HEK293 (cell line): Measurements from ENCODE around the gene ZNF438.

Experiments used
- CTCF ChIA-PET: fragments of 350-600 bp; formaldehyde crosslinking; extraction: SDS; loops from one replicate; lab custom pipeline; 2021; ENCODE audit warnings: antibody characterized with exemption; lab: Yijun Ruan, JAX
- POLR2A ChIA-PET: fragments of 300-600 bp; formaldehyde crosslinking; extraction: SDS; loops from one replicate; lab custom pipeline; 2020; ENCODE audit warnings: antibody characterized with exemption, inconsistent platforms; lab: Yijun Ruan, JAX
- H3K27ac ChIP-seq: fragments of 200-500 bp; sonication (Bioruptor generic); 2 replicates; pipeline ENCODE4 v1.5.1; 2014; ENCODE audit warnings: low read depth, low read length, control low read depth, inconsistent platforms; ENCODE audit errors: extremely low read depth
- H3K36me3 ChIP-seq, 2 experiments: fragments of 200-500 bp in 1 of 2; sonication (Bioruptor generic) in 1 of 2; 1 replicate in 1 of 2; 2 replicates in 1 of 2; pipeline ENCODE4 v1.5.1; 2014 to 2017; ENCODE audit warnings: inconsistent platforms in 2 of 2, low read length in 2 of 2; ENCODE audit not compliant: control insufficient read depth in 2 of 2, insufficient read depth in 1 of 2
- H3K4me1 ChIP-seq: fragments of 200-500 bp; sonication (Bioruptor generic); 2 replicates; pipeline ENCODE4 v1.5.1; 2014; ENCODE audit warnings: mild to moderate bottlenecking, low read length, inconsistent platforms; ENCODE audit not compliant: control insufficient read depth, insufficient read depth
- H3K4me3 ChIP-seq: 2 replicates; pipeline ENCODE4 v1.5.1; 2011; ENCODE audit warnings: low read depth, mild to moderate bottlenecking, control low read depth, low read length, moderate library complexity
- H3K9me3 ChIP-seq: fragments of 200-500 bp; sonication (Bioruptor generic); 2 replicates; pipeline ENCODE4 v1.5.1; 2014; ENCODE audit warnings: low read depth, low read length, inconsistent platforms; ENCODE audit not compliant: control insufficient read depth, insufficient read depth
- FEZF1 ChIP-seq: fragments of 450-650 bp; formaldehyde crosslinking; IDR thresholded peaks from 2 replicates; pipeline ENCODE4 v1.5.1; 2016; ENCODE audit warnings: missing biosample characterization, missing genetic modification characterization
- HOXC10 ChIP-seq: sonication (generic); formaldehyde crosslinking; IDR thresholded peaks from 2 replicates; pipeline ENCODE4 v1.8.1; 2023; ENCODE audit warnings: mild to moderate bottlenecking, missing genetic modification reagents
- ZBTB20 ChIP-seq: fragments of 450-650 bp; formaldehyde crosslinking; IDR thresholded peaks from 2 replicates; pipeline ENCODE4 v1.5.1; 2016; ENCODE audit warnings: missing biosample characterization, missing genetic modification characterization
- ZNF140 ChIP-seq: fragments of 450-650 bp; formaldehyde crosslinking; IDR thresholded peaks from 2 replicates; pipeline ENCODE4 v1.5.1; 2016; ENCODE audit warnings: missing biosample characterization, missing genetic modification characterization
- ZNF211 ChIP-seq: fragments of 450-650 bp; formaldehyde crosslinking; IDR thresholded peaks from 2 replicates; pipeline ENCODE4 v1.5.1; 2016; ENCODE audit warnings: low read depth, missing biosample characterization, missing genetic modification characterization
- ZNF223 ChIP-seq: fragments of 450-650 bp; formaldehyde crosslinking; IDR thresholded peaks from 2 replicates; pipeline ENCODE4 v1.5.1; 2016; ENCODE audit warnings: missing biosample characterization, missing genetic modification characterization
- ZNF292 ChIP-seq: fragments of 450-650 bp; formaldehyde crosslinking; IDR thresholded peaks from 2 replicates; pipeline ENCODE4 v1.5.1; 2016; ENCODE audit warnings: low read depth, missing biosample characterization, missing genetic modification characterization, borderline replicate concordance
- ZNF324 ChIP-seq: fragments of 450-650 bp; formaldehyde crosslinking; IDR thresholded peaks from 2 replicates; pipeline ENCODE4 v1.5.1; 2016; ENCODE audit warnings: missing biosample characterization, missing genetic modification characterization
- ZNF354C ChIP-seq: fragments of 450-650 bp; formaldehyde crosslinking; IDR thresholded peaks from 2 replicates; pipeline ENCODE4 v1.5.1; 2016; ENCODE audit warnings: missing biosample characterization, missing genetic modification characterization, low read depth, borderline replicate concordance
- ZNF37A ChIP-seq: fragments of 450-650 bp; IDR thresholded peaks from 2 replicates; pipeline ENCODE4 v1.5.1; 2018; ENCODE audit warnings: missing biosample characterization, missing genetic modification characterization
- ZNF610 ChIP-seq: fragments of 450-650 bp; formaldehyde crosslinking; IDR thresholded peaks from 2 replicates; pipeline ENCODE4 v1.5.1; 2016; ENCODE audit warnings: missing biosample characterization, missing genetic modification characterization, borderline replicate concordance
- ZNF621 ChIP-seq: fragments of 450-650 bp; formaldehyde crosslinking; IDR thresholded peaks from 2 replicates; pipeline ENCODE4 v1.5.1; 2017; ENCODE audit warnings: missing biosample characterization, missing genetic modification characterization
- ZNF768 ChIP-seq: fragments of 450-650 bp; formaldehyde crosslinking; IDR thresholded peaks from 2 replicates; pipeline ENCODE4 v1.5.1; 2018; ENCODE audit warnings: missing biosample characterization, mild to moderate bottlenecking, missing genetic modification characterization
- TF ChIP-seq, protein P1 (sequence below): fragments of 450-650 bp; formaldehyde crosslinking; IDR thresholded peaks from 2 replicates; pipeline ENCODE4 v1.5.1; 2016; ENCODE audit warnings: missing biosample characterization, missing genetic modification characterization
- TF ChIP-seq, protein P2 (sequence below): fragments of 450-650 bp; formaldehyde crosslinking; IDR thresholded peaks from 2 replicates; pipeline ENCODE4 v1.5.1; 2016; ENCODE audit warnings: missing biosample characterization, missing genetic modification characterization
- TF ChIP-seq, protein P3 (sequence below): fragments of 450-650 bp; formaldehyde crosslinking; IDR thresholded peaks from 2 replicates; pipeline ENCODE4 v1.5.1; 2016; ENCODE audit warnings: missing biosample characterization, missing genetic modification characterization, borderline replicate concordance
- TF ChIP-seq, protein P4 (sequence below): fragments of 450-650 bp; formaldehyde crosslinking; conservative IDR thresholded peaks from 2 replicates; pipeline ENCODE4 v1.5.1; 2016; ENCODE audit warnings: low read depth, missing biosample characterization, missing genetic modification characterization
- TF ChIP-seq, protein P5 (sequence below): fragments of 450-650 bp; formaldehyde crosslinking; IDR thresholded peaks from 2 replicates; pipeline ENCODE4 v1.5.1; 2016; ENCODE audit warnings: missing biosample characterization, missing genetic modification characterization, borderline replicate concordance
- TF ChIP-seq, protein P6 (sequence below): fragments of 450-650 bp; formaldehyde crosslinking; IDR thresholded peaks from 2 replicates; pipeline ENCODE4 v1.5.1; 2016; ENCODE audit warnings: missing biosample characterization, missing genetic modification characterization

The ZNF438 gene

DNA sequence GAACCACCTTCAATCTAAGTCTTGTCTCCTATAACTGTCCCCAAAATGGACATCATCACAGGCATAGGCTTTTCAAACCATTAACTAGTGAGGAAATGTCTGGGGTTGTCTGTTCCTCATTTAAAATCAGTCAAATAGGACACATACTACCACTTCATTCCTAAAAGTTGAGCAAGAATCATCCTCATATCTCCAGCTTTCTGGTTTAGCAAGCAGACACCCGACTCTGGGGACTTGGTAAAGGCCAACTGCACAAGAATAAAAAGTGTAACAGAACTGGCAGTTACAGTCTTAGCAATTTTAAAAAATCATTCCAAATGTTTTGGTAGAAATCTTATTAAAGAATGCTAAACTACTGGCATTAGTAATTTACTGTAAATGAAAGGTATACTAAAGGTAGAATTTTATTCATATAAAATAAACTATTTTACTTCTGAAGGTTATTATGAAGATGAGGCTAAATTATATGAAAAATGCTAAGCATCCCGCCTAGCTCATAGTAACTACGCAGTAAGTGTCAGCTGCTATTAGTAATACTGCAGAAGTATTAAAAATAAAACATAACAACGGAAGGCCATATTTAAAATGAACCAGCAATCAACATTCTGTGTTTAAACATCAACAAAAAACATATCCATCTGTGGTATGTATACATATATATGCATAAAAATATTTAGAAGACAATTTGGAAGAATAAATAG lies 60.8 kb downstream of the ZNF438 start:
- H3K36me3 ChIP-seq: no peaks in the 10 kb centered on the region
- H3K4me1 ChIP-seq: no peaks in the 10 kb centered on the region
- CTCF ChIA-PET: no interaction called here
- H3K4me3 ChIP-seq: no peak overlapping the region
- no peaks in the 10 kb centered on the region for H3K9me3 ChIP-seq
- no peak overlapping the region for H3K27ac ChIP-seq
- POLR2A ChIA-PET: no interaction called here
- TF ChIP-seq, protein P1, sequence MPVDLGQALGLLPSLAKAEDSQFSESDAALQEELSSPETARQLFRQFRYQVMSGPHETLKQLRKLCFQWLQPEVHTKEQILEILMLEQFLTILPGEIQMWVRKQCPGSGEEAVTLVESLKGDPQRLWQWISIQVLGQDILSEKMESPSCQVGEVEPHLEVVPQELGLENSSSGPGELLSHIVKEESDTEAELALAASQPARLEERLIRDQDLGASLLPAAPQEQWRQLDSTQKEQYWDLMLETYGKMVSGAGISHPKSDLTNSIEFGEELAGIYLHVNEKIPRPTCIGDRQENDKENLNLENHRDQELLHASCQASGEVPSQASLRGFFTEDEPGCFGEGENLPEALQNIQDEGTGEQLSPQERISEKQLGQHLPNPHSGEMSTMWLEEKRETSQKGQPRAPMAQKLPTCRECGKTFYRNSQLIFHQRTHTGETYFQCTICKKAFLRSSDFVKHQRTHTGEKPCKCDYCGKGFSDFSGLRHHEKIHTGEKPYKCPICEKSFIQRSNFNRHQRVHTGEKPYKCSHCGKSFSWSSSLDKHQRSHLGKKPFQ (tag by site-specific recombination): no peak
- TF ChIP-seq, protein P2, sequence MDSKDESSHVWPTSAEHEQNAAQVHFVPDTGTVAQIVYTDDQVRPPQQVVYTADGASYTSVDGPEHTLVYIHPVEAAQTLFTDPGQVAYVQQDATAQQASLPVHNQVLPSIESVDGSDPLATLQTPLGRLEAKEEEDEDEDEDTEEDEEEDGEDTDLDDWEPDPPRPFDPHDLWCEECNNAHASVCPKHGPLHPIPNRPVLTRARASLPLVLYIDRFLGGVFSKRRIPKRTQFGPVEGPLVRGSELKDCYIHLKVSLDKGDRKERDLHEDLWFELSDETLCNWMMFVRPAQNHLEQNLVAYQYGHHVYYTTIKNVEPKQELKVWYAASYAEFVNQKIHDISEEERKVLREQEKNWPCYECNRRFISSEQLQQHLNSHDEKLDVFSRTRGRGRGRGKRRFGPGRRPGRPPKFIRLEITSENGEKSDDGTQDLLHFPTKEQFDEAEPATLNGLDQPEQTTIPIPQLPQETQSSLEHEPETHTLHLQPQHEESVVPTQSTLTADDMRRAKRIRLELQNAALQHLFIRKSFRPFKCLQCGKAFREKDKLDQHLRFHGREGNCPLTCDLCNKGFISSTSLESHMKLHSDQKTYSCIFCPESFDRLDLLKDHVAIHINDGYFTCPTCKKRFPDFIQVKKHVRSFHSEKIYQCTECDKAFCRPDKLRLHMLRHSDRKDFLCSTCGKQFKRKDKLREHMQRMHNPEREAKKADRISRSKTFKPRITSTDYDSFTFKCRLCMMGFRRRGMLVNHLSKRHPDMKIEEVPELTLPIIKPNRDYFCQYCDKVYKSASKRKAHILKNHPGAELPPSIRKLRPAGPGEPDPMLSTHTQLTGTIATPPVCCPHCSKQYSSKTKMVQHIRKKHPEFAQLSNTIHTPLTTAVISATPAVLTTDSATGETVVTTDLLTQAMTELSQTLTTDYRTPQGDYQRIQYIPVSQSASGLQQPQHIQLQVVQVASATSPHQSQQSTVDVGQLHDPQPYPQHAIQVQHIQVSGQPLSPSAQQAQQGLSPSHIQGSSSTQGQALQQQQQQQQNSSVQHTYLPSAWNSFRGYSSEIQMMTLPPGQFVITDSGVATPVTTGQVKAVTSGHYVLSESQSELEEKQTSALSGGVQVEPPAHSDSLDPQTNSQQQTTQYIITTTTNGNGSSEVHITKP (tag by site-specific recombination): no peak
- TF ChIP-seq, protein P3, sequence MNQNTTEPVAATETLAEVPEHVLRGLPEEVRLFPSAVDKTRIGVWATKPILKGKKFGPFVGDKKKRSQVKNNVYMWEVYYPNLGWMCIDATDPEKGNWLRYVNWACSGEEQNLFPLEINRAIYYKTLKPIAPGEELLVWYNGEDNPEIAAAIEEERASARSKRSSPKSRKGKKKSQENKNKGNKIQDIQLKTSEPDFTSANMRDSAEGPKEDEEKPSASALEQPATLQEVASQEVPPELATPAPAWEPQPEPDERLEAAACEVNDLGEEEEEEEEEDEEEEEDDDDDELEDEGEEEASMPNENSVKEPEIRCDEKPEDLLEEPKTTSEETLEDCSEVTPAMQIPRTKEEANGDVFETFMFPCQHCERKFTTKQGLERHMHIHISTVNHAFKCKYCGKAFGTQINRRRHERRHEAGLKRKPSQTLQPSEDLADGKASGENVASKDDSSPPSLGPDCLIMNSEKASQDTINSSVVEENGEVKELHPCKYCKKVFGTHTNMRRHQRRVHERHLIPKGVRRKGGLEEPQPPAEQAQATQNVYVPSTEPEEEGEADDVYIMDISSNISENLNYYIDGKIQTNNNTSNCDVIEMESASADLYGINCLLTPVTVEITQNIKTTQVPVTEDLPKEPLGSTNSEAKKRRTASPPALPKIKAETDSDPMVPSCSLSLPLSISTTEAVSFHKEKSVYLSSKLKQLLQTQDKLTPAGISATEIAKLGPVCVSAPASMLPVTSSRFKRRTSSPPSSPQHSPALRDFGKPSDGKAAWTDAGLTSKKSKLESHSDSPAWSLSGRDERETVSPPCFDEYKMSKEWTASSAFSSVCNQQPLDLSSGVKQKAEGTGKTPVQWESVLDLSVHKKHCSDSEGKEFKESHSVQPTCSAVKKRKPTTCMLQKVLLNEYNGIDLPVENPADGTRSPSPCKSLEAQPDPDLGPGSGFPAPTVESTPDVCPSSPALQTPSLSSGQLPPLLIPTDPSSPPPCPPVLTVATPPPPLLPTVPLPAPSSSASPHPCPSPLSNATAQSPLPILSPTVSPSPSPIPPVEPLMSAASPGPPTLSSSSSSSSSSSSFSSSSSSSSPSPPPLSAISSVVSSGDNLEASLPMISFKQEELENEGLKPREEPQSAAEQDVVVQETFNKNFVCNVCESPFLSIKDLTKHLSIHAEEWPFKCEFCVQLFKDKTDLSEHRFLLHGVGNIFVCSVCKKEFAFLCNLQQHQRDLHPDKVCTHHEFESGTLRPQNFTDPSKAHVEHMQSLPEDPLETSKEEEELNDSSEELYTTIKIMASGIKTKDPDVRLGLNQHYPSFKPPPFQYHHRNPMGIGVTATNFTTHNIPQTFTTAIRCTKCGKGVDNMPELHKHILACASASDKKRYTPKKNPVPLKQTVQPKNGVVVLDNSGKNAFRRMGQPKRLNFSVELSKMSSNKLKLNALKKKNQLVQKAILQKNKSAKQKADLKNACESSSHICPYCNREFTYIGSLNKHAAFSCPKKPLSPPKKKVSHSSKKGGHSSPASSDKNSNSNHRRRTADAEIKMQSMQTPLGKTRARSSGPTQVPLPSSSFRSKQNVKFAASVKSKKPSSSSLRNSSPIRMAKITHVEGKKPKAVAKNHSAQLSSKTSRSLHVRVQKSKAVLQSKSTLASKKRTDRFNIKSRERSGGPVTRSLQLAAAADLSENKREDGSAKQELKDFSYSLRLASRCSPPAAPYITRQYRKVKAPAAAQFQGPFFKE (tag by site-specific recombination): no peak
- no peak for TF ChIP-seq FEZF1
- TF ChIP-seq ZNF292 (tag by site-specific recombination): no peak
- no peak for TF ChIP-seq ZNF37A (tag by site-specific recombination)
- no peak for TF ChIP-seq ZNF354C (tag by site-specific recombination)
- TF ChIP-seq, protein P4, sequence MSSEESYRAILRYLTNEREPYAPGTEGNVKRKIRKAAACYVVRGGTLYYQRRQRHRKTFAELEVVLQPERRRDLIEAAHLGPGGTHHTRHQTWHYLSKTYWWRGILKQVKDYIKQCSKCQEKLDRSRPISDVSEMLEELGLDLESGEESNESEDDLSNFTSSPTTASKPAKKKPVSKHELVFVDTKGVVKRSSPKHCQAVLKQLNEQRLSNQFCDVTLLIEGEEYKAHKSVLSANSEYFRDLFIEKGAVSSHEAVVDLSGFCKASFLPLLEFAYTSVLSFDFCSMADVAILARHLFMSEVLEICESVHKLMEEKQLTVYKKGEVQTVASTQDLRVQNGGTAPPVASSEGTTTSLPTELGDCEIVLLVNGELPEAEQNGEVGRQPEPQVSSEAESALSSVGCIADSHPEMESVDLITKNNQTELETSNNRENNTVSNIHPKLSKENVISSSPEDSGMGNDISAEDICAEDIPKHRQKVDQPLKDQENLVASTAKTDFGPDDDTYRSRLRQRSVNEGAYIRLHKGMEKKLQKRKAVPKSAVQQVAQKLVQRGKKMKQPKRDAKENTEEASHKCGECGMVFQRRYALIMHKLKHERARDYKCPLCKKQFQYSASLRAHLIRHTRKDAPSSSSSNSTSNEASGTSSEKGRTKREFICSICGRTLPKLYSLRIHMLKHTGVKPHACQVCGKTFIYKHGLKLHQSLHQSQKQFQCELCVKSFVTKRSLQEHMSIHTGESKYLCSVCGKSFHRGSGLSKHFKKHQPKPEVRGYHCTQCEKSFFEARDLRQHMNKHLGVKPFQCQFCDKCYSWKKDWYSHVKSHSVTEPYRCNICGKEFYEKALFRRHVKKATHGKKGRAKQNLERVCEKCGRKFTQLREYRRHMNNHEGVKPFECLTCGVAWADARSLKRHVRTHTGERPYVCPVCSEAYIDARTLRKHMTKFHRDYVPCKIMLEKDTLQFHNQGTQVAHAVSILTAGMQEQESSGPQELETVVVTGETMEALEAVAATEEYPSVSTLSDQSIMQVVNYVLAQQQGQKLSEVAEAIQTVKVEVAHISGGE (tag by site-specific recombination): no peak
- TF ChIP-seq ZNF140 (tag by site-specific recombination): no peak
- no peak for TF ChIP-seq ZNF768 (tag by site-specific recombination)
- TF ChIP-seq ZNF211: no peak
- no peak for TF ChIP-seq ZNF621
- TF ChIP-seq, protein P5, sequence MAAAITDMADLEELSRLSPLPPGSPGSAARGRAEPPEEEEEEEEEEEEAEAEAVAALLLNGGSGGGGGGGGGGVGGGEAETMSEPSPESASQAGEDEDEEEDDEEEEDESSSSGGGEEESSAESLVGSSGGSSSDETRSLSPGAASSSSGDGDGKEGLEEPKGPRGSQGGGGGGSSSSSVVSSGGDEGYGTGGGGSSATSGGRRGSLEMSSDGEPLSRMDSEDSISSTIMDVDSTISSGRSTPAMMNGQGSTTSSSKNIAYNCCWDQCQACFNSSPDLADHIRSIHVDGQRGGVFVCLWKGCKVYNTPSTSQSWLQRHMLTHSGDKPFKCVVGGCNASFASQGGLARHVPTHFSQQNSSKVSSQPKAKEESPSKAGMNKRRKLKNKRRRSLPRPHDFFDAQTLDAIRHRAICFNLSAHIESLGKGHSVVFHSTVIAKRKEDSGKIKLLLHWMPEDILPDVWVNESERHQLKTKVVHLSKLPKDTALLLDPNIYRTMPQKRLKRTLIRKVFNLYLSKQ (tag by site-specific recombination): no peak
- no peak for TF ChIP-seq HOXC10 (CRISPR knock-in tag)
- no peak for TF ChIP-seq ZNF223
- TF ChIP-seq ZNF324: no peak
- TF ChIP-seq, protein P6, sequence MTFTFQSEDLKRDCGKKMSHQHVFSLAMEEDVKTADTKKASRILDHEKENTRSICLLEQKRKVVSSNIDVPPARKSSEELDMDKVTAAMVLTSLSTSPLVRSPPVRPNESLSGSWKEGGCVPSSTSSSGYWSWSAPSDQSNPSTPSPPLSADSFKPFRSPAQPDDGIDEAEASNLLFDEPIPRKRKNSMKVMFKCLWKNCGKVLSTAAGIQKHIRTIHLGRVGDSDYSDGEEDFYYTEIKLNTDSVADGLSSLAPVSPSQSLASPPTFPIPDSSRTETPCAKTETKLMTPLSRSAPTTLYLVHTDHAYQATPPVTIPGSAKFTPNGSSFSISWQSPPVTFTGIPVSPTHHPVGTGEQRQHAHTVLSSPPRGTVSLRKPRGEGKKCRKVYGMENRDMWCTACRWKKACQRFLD (tag by site-specific recombination): no peak
- no peak for TF ChIP-seq ZNF610 (tag by site-specific recombination)
- TF ChIP-seq ZBTB20 (tag by site-specific recombination): no peak
